Measurements from ENCODE around the gene PPP1R12A.

Gene PPP1R12A

GRCh38 chr12:79935624-79936345 is 888 bp upstream of the PPP1R12A start:
- no peak for DNase-seq

DNA sequence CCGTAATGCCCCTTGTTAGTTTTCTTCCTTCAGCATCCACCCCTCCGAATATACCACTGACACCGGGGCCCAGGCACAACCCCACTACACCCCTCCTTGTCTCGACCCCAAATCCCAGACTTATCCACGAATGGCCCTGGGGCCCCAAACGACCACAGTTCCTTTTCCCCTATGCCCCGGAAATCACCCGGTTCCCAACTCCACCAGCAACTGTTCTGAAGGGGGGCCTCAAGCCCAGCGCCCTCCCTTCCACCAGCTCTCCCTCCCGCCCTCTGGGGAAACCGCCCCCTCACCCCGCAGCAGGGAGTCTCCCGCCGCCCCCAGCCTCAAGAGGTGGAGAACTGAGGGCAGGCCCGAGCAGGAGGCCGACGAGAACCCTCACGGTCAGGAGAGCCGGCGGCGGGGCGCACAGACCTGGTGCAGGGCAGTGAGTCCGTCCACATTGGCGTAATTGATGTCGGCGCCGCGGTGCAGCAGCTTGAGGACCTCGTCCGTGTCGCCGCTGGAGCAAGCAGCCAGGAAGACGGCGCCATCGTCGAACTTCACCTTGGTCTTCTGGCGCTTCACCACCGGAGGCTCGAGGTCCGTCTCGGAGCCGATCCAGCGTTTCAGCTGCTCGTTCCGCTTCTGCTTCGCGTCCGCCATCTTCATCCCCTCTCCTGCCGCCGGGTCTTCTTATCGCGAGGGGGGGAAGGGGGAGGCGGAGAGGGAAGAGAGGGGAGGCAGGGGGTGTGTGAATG is 446 bp downstream of the PPP1R12A start:
- peak; percentile 48 for DNase-seq

DNA sequence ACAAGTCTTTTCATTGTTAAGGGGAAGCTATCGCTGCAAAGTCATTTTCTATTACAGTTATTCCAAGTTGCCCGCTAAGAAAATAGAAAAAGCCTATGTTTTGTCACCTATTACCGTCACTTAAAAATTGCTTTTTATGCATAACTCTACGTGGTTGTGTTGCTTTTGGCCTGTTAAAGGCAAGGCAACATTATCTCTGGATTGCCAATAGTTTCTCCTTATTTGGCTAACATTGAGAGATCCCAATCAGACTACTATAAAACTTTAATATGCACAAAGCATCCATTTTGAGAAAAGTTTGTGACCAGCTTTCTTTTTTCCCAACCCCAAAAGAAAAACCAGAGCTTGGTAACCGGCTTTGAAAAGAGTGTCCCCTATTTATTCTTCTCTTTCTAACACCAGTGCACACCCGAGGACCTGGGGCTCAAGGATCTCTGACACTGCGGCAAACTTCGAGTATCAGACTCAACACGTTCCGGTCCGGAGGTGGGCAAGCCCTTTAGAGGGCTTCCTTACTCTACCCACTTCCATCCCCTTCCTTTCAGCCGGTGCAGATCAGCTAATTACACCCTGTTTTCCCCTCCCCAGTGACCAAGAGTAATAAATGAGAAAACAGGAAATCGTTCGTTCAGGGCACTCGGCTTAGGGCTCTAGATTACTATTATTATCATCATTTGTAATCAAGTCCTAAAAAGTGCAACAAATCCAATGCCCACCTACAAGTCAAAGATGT is 1.2 kb downstream of the PPP1R12A start:
- DNase-seq = peak; percentile 26

- no peak for DNase-seq
These were observed 1.9 kb downstream of the PPP1R12A start for GRCh38 chr12:79933043-79933442.

GRCh38 chr12:79932357-79932756 is 2.5 kb downstream of the PPP1R12A start:
- no peak for DNase-seq

- DNase-seq = no peak
These were observed 5.8 kb downstream of the PPP1R12A start for GRCh38 chr12:79929065-79929464.

DNA sequence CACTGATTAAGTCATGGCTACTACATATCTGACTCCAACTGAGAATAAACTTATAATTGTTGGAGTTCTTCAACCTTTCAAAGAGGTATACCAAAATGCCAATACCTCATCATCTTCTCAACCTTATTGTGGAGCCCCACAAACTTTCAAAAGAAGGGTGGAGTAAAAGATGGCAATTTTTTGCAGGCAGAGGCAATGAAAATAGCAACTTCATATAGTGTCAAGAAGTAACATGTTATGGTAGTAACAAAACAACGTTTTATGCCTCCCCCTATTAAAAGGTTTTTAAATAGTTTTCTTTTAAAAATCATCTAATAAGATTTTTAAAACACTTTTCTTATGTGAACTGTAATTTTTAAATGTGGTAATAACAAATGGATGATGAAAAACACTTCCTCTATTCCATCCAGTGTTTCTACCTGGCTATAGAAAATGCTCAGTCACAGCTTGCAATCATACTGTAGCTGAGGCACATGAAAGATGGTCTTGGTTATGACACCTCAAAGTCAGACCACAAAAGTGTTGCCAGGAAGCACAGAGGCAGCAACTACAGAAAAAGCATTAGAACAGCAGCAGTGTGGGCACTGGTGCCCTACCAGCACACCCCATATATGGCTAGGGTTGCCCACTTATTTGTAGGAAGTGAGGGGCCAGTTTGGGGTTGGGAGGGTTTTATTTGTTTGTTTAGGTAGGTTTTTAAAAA is 7.0 kb downstream of the PPP1R12A start:
- peak; percentile 21 for DNase-seq

DNA sequence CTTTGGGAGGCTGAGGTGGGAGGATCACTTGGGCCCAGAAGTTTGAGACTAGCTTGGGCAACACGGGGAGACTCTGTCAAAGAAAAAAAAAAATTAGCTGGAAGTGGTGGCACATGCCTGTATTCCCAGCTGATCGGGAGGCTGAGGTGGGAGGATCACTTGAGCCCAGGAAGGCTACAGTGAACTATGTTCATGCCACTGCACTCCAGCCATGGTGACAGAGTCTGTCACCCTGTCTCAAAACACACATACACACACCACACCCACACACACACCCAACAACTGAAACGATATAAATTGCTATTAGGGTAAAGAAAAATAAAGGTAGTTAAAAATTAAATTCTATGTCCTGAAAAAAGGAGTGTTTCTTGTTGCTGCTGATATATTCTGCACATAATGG is 7.9 kb downstream of the PPP1R12A start:
- DNase-seq = no peak

DNA sequence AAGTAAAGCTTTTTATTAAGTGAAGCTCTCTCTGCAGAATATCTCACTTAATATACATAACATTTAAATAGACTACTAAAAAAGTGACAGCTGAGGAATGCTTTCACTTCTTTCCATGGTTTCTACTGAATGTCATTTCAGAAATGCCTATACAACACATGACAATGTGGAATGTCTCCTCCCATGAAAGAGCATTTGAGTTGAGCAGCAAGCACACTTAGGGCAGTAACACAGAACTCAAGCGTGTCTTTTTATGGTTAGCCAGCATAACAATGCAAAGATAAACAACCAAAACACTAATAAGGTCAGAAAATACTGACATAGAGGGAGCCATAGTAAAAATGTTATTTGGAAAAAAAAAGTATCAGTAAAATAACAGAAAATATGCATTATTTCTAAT is 9.4 kb downstream of the PPP1R12A start:
- no peak for DNase-seq

DNA sequence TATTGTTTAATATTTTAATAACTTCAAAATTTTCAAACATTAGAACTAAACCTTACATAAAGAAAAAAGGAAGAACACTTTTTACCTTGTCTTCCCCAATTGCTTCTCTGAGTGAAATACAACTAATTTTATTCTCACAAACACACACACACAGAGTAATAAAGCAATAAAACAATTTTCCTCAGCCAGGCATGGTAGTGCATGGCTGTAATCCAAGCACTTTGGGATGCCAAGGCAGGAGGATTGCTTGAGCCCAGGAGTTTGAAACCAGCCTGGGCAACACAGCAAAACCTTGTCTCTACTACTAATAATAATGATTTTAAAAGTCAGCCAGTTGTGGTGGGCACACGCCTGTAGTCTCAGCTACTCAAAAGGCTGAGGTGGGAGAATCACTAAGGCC is 13.1 kb downstream of the PPP1R12A start:
- no peak for DNase-seq

- DNase-seq = no peak
These were observed 14.3 kb downstream of the PPP1R12A start for GRCh38 chr12:79920421-79921238.

- no peak for DNase-seq
These were observed 15.1 kb downstream of the PPP1R12A start for GRCh38 chr12:79919762-79920161.

DNA sequence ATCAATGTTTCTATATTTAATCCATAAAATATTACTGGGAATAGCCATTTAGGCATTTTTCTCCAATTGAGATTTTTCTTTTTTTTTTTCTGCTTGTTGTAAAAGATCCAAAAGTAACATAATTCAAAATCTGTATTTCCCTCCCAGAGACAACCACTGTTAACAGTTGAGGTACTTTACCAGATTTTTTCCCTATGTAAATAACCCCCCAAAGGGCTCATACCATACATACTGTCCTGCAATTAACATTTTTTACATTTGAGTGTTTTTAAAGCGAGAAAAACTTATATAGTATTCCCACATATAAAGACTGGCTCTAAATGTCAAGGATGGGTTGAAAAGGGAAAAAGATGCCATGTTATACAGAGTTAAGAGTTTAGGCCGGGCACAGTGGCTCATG is 18.1 kb downstream of the PPP1R12A start:
- DNase-seq = no peak

DNA sequence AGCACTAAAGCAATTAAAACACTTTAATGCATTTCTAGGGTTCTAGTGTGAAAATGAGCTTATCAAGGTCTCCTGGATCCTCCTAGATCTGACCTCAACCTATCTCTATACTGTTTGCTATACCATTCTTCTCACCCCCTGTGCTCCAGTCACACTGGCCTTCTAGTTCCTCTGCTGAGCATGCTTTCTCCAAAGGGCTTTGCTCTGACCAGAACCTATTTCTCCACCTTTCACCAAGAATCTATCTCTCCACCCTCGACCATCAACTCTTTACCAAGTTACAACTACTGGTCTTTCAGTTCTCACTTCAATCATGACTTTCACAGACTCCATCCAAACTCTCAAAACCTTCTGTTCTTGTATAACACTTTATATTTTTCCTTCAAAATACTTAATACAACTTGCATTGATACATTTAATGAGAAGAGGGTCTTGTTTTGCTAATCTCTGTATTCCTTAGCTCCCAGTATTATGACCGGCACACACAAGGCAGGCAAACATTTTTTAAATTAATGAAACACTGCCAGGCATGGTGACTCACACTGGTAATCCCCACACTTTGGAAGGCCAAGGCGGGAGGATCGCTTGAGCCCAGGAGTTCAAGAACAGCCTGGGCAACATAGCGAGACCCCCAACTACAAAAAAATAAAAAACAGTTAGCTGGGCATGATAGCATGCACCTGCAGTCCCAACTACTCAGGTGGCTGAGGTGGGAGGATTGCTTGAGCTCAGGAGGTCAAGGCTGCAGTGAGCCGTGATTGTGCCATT is 22.8 kb downstream of the PPP1R12A start:
- DNase-seq = peak; percentile 68

DNA sequence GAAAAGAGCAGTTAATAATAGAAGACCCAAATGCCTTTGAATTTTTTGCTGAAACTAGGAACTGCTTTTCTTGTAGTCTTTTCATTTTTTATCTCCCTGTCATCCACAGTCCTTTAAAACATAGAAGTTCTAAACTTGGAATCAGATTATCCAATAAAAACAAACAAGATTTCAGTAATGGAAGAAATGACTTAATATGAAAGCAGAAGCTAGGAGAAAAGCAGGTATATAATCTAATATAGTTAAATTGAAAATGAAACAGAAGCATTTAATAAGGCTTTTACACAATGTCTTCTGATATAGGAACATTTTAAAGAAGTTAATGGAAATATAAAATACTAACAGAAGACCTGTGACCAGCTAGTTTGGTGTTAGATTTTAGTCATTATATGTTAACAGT is 26.5 kb downstream of the PPP1R12A start:
- DNase-seq = no peak

DNA sequence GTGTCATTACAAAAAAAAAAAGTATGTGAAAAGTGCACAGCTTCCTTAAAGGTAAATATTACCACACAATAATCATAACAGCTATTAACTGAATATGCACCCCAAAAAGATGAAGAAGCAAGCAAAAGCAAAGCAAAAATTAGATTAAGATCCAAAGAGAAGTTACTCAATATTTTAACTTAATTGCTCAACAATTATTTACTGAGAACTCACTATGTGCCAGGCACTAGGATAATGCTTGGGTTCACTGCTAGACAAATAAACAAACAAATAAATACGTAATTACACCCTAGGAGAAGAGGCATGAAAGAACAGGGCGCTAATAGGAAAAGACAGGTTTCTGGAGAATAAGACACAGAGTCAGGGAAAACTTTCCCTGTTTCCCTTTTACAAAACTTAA is 33.4 kb downstream of the PPP1R12A start:
- DNase-seq = no peak

DNA sequence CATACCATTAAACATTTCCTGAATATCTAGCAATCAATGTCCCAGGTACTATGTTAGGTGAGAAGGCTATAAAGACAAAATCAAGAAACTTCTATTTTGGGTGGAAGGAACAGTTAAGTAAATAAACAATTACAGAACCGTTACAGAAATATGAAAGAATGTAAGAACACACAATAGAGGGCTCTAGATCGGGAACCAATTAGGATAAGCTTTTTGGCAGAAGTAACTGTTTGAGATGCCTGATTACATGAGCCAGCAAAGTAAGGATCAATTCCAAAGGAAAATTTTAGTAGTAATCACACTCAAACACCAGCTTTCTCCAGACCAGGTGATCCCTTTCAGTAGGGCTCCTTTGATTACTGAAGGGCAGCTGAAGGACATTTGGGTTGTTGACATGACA is 33.9 kb downstream of the PPP1R12A start:
- DNase-seq = no peak

DNA sequence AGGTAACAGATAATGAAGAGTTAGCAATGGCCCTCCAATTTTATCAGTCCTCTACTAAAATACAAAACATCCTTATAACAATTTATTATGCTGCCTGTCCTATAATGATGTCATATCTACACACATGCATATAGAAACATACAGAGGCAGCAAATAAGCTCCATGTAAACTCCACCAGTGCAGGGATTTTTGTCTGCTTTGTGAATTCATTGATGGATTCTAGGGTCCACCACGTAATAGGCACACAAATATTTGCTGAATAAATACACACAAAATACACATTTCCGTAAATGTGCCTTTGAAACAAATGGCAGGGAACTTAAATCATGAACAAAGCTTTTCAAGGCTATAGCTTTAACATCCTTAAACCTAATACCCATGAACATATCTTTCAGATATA is 34.7 kb downstream of the PPP1R12A start:
- DNase-seq = no peak

DNA sequence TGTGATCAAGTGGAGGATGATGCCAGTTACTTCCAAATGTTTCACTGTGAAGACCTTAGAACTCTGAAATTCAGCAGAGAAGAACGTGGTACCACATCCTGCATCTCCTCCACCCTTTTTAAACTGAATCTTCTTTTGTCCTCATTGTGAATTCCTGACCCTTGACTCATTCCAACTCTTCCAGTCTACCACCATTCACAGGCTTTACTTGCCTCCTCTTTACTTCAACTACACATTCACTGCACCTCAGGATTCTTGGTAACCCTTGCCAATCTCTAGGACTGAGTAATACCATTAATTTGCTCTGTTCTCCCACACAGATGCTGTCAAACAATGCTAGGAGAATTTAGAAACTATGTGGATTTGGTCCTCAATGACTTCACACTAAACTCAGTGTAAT is 37.3 kb downstream of the PPP1R12A start:
- peak; percentile 98 for DNase-seq

GRCh38 chr12:79895804-79896203 is 39.1 kb downstream of the PPP1R12A start:
- DNase-seq = no peak

DNA sequence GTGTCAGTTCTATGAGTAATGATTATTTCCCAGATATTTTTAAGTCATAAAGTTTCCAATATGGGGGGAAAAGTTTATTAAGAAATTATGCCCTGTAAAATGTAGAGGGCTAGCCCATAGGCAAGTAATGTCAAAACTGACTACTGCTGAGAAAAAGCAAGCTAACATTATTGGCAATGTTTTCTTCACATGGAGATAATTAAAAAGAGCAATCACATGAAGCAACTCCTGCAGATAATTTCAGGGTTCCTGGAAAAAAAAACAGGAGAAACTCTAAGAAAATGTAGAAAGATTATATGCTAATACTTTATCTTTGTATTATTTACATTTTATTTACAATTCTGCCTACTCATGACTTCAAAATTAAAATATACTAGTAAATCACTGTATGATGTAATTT is 39.8 kb downstream of the PPP1R12A start:
- DNase-seq = no peak
